ENCODE results near the gene PNKP.

DNA sequence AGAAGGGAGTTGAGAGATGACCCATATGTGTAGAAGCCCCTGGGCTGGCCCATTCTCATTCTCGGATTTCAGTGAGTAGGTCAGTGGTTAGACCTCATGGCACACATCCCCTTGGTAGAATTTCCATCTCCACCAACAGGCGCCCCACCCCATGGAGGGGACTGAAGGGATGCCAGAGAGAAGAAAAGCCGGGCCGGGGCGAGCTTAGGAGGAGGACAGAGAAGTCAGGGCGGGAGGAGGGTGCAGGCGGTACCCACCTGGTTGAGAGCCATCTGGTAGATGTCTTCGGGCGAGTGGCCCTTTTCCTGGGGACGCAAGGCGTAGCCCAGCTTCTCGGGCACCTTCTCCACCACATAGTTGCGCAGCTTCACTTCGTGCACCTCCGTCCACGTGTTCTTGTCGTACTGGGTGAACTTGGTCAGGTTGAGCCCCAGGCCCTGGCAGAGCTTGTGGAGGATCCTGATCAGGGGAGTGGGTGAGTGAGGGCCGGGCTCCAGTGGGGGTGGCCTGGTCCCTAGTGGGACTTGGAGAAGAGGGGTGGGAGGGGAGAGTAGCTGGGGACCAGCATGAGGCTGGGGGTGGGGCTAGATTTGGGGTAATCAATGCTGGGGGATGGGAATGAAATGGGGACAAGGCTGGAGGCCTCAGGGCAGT is 26.8 kb upstream of the PNKP start:
- TF ChIP-seq GATAD2B (conservative IDR thresholded peaks at IDR 0.05; ENCODE audit: low read depth) (no peak), KDM1A (IDR thresholded peaks at IDR 0.05; ENCODE audit: borderline replicate concordance) (no peak), GABPA (IDR thresholded peaks at IDR 0.05; ENCODE audit: low read depth) (no peak)
- TF ChIP-seq, protein P1, sequence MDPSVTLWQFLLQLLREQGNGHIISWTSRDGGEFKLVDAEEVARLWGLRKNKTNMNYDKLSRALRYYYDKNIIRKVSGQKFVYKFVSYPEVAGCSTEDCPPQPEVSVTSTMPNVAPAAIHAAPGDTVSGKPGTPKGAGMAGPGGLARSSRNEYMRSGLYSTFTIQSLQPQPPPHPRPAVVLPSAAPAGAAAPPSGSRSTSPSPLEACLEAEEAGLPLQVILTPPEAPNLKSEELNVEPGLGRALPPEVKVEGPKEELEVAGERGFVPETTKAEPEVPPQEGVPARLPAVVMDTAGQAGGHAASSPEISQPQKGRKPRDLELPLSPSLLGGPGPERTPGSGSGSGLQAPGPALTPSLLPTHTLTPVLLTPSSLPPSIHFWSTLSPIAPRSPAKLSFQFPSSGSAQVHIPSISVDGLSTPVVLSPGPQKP (IDR thresholded peaks at IDR 0.05; ENCODE audit: low read depth, low read length) = no peak
